Activated CD8-positive, alpha-beta T cell treated with anti-CD3 and anti-CD28 coated beads, Interleukin-2, amount 10 ng/mL, durations not matched to agents 7 days and 5 days (primary cell): ENCODE data around the gene CPNE5. TPM values are rescaled to one million over a fixed set of nuclear protein-coding genes. Genes with fewer than 3 reads are reported as not detected.
A peak's percentile ranks its signal among the peaks of the same experiment; 100 is the strongest.

ENCODE experiments used
- ATAC-seq: fragments of 150-1000 bp; cut with Tn5 transposase; one replicate; pipeline ENCODE4 v1.10.0; 2021; ENCODE audit warnings: moderate library complexity
- CTCF ChIA-PET: fragments of 350-600 bp; sonication (Branson Sonifier 250); formaldehyde crosslinking; loops from one replicate; lab custom pipeline; 2021; ENCODE audit warnings: antibody characterized with exemption; lab: Charles Lee
- POLR2A ChIA-PET: fragments of 350-600 bp; sonication (Branson Sonifier 250); formaldehyde crosslinking; loops from one replicate; lab custom pipeline; 2021; ENCODE audit warnings: antibody characterized with exemption; lab: Charles Lee
- DNase-seq: peaks from one replicate; pipeline ENCODE4 v3.0.0-alpha.2; 2020
- H3K27ac Mint-ChIP-seq: one replicate; pipeline ENCODE4 v1.8.0; 2021; ENCODE audit warnings: mild to moderate bottlenecking, mixed read lengths
- H3K27me3 Mint-ChIP-seq: one replicate; pipeline ENCODE4 v1.8.0; 2021; ENCODE audit warnings: low read depth, mixed read lengths
- H3K36me3 Mint-ChIP-seq: one replicate; pipeline ENCODE4 v1.8.0; 2021; ENCODE audit warnings: low read depth, mixed read lengths
- H3K4me1 Mint-ChIP-seq: one replicate; pipeline ENCODE4 v1.8.0; 2021; ENCODE audit warnings: low read depth, mixed read lengths
- H3K4me3 Mint-ChIP-seq: one replicate; pipeline ENCODE4 v1.8.0; 2021; ENCODE audit warnings: mild to moderate bottlenecking, mixed read lengths
- H3K9me3 Mint-ChIP-seq: one replicate; pipeline ENCODE4 v1.8.0; 2022; ENCODE audit warnings: mixed read lengths; ENCODE audit not compliant: insufficient read depth
- total RNA-seq, 2 experiments: library from RNA; stranded (reverse); gene quantifications; one replicate each; pipeline ENCODE4 v1.2.3, GENCODE V29; 2021

CPNE5 gene
- total RNA-seq, 2 experiments from 2014 or later: 1.4 to 1.7 TPM

DNA sequence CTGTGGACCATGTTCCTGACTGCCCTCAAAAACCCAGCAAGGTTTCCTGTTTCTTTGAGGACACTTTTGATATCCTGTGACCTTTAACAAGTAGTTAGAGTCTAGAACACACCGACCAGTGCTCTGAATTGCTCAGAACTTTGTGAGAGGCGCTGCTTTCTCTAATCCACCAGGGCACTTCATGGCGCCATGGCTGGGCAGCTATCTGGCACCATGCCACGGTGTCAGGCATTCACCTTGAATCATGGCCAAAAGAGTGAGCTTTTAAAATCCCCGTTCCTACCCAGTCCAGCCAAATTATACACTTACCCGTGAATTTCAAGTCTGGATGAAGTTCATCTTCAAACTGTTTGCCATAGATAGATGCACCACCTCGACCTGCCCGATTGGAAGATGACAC is 17.0 kb upstream of the CPNE5 start:
- H3K9me3 Mint-ChIP-seq: no peaks in the 10 kb centered on the region
- H3K36me3 Mint-ChIP-seq: peaks cover 60% of the 10 kb centered on the region
- DNase-seq: no peak
- H3K27ac Mint-ChIP-seq: no peak overlapping the region
- no peak for ATAC-seq
- CTCF ChIA-PET: interaction anchor here (1.5 to 1.7 kb wide), 4 partner anchors 74 to 162 kb away, joined by 3 to 7 read pairs (median 5); no protein-coding TSS in a partner anchor
- H3K4me3 Mint-ChIP-seq: no peak overlapping the region
- POLR2A ChIA-PET: no interaction called here
- H3K27me3 Mint-ChIP-seq: no peaks in the 10 kb centered on the region
- peaks cover 12% of the 10 kb centered on the region for H3K4me1 Mint-ChIP-seq

DNA sequence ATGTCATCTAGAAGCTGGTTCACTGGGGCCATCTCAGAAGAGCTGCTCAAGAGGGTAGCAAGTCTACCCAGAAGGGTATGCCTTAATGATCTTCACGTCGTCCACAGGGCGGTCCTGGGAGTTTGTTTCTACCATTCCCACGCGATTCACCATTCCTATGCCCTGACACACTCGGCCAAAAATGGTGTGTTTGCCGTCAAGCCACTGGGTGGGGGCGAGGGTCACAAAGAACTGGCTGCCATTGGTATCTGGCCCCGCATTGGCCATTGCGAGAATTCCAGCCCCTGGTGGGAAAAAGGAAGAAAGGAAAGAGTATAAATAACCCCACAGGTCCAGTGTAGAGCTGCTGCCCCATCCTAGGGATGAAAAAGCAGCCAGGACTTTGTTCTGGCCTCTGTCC is 16.5 kb upstream of the CPNE5 start:
- Mint-ChIP-seq H3K27ac (no peak overlapping the region), H3K36me3 (peaks cover 58% of the 10 kb centered on the region), H3K9me3 (no peaks in the 10 kb centered on the region), H3K4me1 (peaks cover 12% of the 10 kb centered on the region), H3K27me3 (no peaks in the 10 kb centered on the region), H3K4me3 (no peak overlapping the region)
- ChIA-PET CTCF (interaction anchor here (1.5 to 1.7 kb wide), 3 partner anchors 73 to 92 kb away, joined by 3 to 5 read pairs (median 5); no protein-coding TSS in a partner anchor), POLR2A (no interaction called here)
- DNase-seq: no peak
- no peak for ATAC-seq

DNA sequence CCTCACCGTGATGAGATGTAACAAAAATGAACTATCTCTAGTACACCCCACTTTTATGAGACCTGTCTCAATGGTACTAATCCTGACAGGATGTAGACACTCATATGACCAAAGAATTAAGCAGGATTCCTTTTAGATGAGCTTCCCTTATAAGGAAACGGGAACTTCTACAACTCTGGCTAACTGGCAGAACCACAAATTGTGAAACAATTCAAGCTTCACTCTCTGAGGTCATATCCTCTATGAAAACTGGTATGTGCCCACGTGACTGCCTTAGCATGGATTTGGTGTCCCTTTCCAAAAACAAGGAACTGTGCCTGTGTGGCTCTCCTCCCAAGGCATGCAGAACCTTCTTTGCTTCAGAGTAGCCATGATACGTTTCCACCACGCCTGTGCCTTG is 14.1 kb upstream of the CPNE5 start:
- peaks cover 52% of the 10 kb centered on the region for H3K36me3 Mint-ChIP-seq
- peak overlapping the region; percentile 3 for H3K27ac Mint-ChIP-seq
- no peak for ATAC-seq
- no peaks in the 10 kb centered on the region for H3K27me3 Mint-ChIP-seq
- POLR2A ChIA-PET: no interaction called here
- H3K9me3 Mint-ChIP-seq: no peaks in the 10 kb centered on the region
- no peak overlapping the region for H3K4me3 Mint-ChIP-seq
- no peak for DNase-seq
- CTCF ChIA-PET: interaction anchor here (1.1 to 8.1 kb wide), 10 partner anchors 11 to 165 kb away, joined by 3 to 129 read pairs (median 20); partner anchors contain the start of gene PPIL1
- H3K4me1 Mint-ChIP-seq: peaks cover 12% of the 10 kb centered on the region

DNA sequence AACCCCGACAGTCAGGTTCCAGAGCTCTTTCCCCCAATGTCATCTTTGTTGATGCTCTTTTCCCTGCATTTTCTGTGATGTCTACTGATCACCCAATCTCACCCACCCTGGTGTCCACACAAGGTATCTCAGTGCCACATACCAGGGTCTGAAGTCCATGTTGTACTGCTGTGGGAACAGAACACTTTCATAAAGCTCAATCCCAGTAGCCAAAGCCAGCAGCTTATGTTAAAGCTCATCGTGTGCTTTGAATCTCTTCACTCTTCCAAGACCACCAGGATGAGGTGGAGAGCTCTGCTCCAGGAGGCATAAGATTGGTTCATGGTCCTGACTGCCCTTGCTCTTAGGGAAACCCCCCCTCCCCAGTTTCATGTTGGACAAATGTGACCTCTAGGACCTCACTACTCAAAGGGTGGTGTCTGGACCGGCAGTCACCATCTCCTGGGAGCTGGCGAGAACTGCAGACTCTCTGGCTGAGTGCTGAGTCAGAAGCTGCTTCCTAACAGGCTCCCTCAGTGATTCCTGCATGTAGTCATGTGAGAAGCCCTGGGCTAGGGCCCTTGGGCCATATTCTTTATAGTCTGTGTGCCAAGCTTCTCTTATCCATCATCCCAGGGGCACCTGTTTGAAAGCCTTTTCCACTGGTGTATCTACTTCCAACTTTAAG is 13.4 kb upstream of the CPNE5 start:
- no peak overlapping the region for H3K4me3 Mint-ChIP-seq
- CTCF ChIA-PET: interaction anchor here (0.8 to 8.1 kb wide), 18 partner anchors 8 to 165 kb away, joined by 3 to 129 read pairs (median 5); partner anchors contain the start of gene PPIL1
- ATAC-seq (no peak), DNase-seq (no peak)
- no peak overlapping the region for H3K27ac Mint-ChIP-seq
- peaks cover 12% of the 10 kb centered on the region for H3K4me1 Mint-ChIP-seq
- H3K27me3 Mint-ChIP-seq: no peaks in the 10 kb centered on the region
- H3K9me3 Mint-ChIP-seq: no peaks in the 10 kb centered on the region
- peaks cover 51% of the 10 kb centered on the region for H3K36me3 Mint-ChIP-seq
- POLR2A ChIA-PET: interaction anchor here (0.7 kb wide), 1 partner anchor 166 kb away, joined by 3 read pairs; no protein-coding TSS in a partner anchor

DNA sequence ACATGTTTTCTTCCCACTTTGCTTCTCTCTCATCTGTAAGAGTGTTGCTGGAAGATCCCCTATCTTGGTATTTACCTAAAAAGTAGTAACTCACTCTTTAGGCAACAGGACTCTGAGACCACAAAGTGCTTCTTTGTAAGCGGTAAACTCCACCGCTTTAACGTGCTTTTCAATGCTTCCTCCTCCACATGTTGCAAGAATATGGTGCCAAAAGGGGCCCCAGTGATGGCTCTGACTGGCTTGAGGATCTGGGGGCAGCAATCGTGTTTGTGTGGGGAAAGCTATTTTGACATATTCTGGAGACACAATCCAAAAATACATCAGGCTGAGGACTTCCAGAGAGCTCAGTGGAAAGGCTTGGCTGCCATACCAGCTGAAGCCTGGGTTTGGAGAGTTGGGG is 12.4 kb upstream of the CPNE5 start:
- Mint-ChIP-seq H3K4me1 (peaks cover 9% of the 10 kb centered on the region), H3K36me3 (peaks cover 51% of the 10 kb centered on the region), H3K27me3 (no peaks in the 10 kb centered on the region), H3K9me3 (no peaks in the 10 kb centered on the region), H3K4me3 (no peak overlapping the region), H3K27ac (no peak overlapping the region)
- DNase-seq (no peak), ATAC-seq (no peak)
- POLR2A ChIA-PET: interaction anchor here (0.7 kb wide), 1 partner anchor 60 kb away, joined by 3 read pairs; no protein-coding TSS in a partner anchor
- CTCF ChIA-PET: interaction anchor here (0.7 to 8.1 kb wide), 31 partner anchors 9 to 166 kb away, joined by 3 to 129 read pairs (median 5); partner anchors contain the start of gene PPIL1

DNA sequence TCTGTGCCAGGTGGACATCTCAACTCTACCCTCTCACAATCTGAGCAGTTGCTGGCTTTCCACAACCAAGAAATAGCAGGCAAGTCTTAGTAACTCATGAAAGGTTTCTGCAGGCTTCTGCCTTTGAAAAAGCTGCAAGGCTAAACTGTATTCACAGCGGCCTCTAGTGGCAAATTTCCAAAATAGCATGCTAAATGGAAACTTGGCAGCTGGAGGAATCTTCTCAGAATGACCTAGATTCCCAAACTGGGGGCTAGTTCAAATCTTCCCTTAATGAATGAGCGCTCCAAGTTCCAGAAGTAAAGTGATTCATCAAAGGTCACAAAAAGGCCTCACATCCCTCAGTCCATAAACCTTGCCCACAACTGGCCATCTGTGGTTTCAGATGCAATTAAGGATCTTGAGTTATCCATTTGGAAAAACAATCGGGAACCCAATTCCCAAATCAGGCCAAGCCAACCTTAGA is 11.9 kb upstream of the CPNE5 start:
- ChIA-PET CTCF (interaction anchor here (0.7 to 8.1 kb wide), 29 partner anchors 9 to 167 kb away, joined by 3 to 129 read pairs (median 5); partner anchors contain the start of genes C6orf89 and PPIL1), POLR2A (interaction anchor here (0.7 kb wide), 1 partner anchor 59 kb away, joined by 3 read pairs; no protein-coding TSS in a partner anchor)
- H3K27me3 Mint-ChIP-seq: no peaks in the 10 kb centered on the region
- peaks cover 47% of the 10 kb centered on the region for H3K36me3 Mint-ChIP-seq
- H3K27ac Mint-ChIP-seq: no peak overlapping the region
- H3K4me1 Mint-ChIP-seq: peaks cover 5% of the 10 kb centered on the region
- no peak overlapping the region for H3K4me3 Mint-ChIP-seq
- ATAC-seq: no peak
- no peaks in the 10 kb centered on the region for H3K9me3 Mint-ChIP-seq
- peak; percentile 68 for DNase-seq

DNA sequence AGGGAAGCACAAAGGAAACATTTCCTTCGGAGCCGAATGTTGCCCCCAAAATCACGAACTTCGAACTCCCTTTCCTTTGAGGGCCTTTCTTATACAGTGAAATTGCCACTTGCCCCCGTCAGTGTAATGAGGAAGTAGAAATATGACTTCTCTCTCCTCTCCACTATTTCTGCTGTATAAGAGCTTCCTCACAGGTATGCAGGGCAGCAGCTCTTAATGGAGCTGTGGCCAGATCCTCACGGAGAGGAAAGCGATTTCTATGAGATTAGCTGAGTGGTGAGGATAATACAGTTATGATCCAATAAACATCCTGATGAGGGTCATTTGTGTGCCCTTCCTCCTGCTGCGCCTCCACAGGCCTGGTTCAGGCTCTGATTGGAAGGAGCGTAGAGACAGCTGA is 10.8 kb upstream of the CPNE5 start:
- CTCF ChIA-PET: interaction anchor here (1.2 to 8.1 kb wide), 15 partner anchors 9 to 235 kb away, joined by 3 to 129 read pairs (median 7); partner anchors contain the start of gene PPIL1

DNA sequence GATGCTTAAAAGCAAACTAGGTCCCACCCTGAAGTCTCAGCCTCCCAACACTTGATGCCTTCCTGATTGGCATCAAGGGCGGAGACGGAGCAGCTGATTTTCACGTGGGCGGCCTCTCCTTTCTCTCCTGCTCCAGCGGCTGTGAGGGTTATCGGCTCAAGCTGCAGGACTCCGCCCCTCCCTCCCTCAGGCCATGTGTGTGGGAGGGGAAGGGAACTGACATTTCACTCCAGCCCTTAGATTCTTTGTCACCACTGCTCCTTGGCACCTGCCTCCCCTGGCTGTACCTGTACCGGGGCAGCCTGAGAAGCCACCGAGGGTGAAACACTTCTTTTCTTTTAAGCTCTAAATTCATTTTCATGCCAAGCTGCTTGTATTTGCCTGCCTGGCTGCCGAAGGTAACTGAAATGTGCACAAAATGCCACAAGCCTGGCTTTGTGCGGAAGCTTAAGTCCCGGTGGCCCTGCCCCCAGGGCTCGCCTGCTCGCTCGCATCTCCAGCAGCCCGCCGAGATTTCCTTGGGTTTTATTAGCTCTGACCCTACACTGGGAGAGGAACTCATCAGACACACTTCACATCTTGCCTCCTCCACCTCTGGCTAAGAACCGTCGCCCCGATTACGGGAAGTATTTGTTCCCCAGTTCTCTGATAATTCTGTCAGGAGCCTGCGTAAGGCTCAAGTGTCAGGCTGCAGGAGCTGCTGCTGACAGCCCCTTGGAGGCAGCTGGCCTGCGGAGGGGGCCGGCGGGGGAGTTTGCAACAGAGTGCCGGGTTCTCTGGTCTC is 9.6 kb upstream of the CPNE5 start:
- H3K4me3 Mint-ChIP-seq: no peak overlapping the region
- H3K9me3 Mint-ChIP-seq: no peaks in the 10 kb centered on the region
- no peak for DNase-seq
- no peaks in the 10 kb centered on the region for H3K27me3 Mint-ChIP-seq
- peaks cover 31% of the 10 kb centered on the region for H3K36me3 Mint-ChIP-seq
- H3K4me1 Mint-ChIP-seq: peaks cover 4% of the 10 kb centered on the region
- POLR2A ChIA-PET: interaction anchor here (0.6 to 1.5 kb wide), 2 partner anchors 82 to 386 kb away, joined by 3 to 4 read pairs; no protein-coding TSS in a partner anchor
- CTCF ChIA-PET: interaction anchor here (0.8 to 8.1 kb wide), 18 partner anchors 8 to 234 kb away, joined by 3 to 129 read pairs (median 5); partner anchors contain the start of gene PPIL1
- no peak overlapping the region for H3K27ac Mint-ChIP-seq
- no peak for ATAC-seq

More for the DNA sequence above, 10.8 kb upstream of the CPNE5 start:
- peaks cover 37% of the 10 kb centered on the region for H3K36me3 Mint-ChIP-seq
- ATAC-seq (no peak), DNase-seq (no peak)
- no peaks in the 10 kb centered on the region for H3K9me3 Mint-ChIP-seq
- POLR2A ChIA-PET: no interaction called here
- peaks cover 4% of the 10 kb centered on the region for H3K4me1 Mint-ChIP-seq
- H3K27ac Mint-ChIP-seq: no peak overlapping the region
- H3K27me3 Mint-ChIP-seq: no peaks in the 10 kb centered on the region
- H3K4me3 Mint-ChIP-seq: no peak overlapping the region

DNA sequence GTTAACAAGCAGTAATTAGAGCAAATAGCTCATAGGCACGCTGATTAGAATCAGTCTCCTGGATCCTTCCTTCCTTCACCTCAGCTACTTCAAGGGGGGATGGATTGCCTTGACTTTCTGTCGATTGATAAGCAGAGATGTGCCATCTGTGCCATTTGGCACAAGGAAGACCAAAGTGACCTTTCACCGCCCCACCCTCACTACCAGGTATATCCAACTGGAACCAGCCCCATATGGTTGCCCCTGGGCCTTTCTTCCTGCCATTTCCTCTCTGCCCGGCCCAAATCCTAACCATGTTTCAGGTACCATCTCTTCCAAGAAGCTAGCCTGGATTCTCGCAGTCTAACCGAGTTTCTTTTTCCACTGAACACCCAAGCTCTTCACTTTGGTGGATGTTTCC is 8.7 kb upstream of the CPNE5 start:
- Mint-ChIP-seq H3K27ac (no peak overlapping the region), H3K36me3 (peaks cover 22% of the 10 kb centered on the region), H3K4me1 (no peaks in the 10 kb centered on the region), H3K27me3 (no peaks in the 10 kb centered on the region), H3K4me3 (no peak overlapping the region), H3K9me3 (no peaks in the 10 kb centered on the region)
- DNase-seq (no peak), ATAC-seq (no peak)
- ChIA-PET CTCF (interaction anchor here (1.3 to 8.1 kb wide), 6 partner anchors 13 to 80 kb away, joined by 3 to 129 read pairs (median 6); no protein-coding TSS in a partner anchor), POLR2A (no interaction called here)

DNA sequence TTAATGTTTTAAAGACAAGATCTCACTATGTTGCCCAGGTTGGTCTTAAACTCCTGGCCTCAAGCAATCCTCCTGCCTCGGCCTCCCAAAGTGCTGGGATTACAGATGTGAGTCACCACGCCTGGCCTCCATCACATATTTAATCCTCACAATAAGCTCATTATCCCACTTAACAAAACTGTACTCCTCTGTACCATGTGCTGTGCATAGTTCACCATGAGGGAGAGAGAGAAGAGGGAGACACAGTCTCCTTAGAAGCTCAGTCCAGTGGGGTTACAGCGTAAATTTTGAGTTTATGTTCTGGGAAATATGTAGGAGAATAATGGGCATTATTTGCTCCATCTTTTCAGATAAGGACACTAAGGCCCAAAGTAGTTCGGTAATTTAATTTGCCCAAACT is 7.9 kb upstream of the CPNE5 start:
- Mint-ChIP-seq H3K27me3 (no peaks in the 10 kb centered on the region), H3K9me3 (no peaks in the 10 kb centered on the region), H3K4me3 (no peak overlapping the region), H3K36me3 (peaks cover 17% of the 10 kb centered on the region), H3K4me1 (no peaks in the 10 kb centered on the region), H3K27ac (no peak overlapping the region)
- DNase-seq (no peak), ATAC-seq (no peak)
- ChIA-PET POLR2A (no interaction called here), CTCF (interaction anchor here (1.5 to 8.1 kb wide), 4 partner anchors 12 to 79 kb away, joined by 5 to 129 read pairs (median 38); no protein-coding TSS in a partner anchor)

DNA sequence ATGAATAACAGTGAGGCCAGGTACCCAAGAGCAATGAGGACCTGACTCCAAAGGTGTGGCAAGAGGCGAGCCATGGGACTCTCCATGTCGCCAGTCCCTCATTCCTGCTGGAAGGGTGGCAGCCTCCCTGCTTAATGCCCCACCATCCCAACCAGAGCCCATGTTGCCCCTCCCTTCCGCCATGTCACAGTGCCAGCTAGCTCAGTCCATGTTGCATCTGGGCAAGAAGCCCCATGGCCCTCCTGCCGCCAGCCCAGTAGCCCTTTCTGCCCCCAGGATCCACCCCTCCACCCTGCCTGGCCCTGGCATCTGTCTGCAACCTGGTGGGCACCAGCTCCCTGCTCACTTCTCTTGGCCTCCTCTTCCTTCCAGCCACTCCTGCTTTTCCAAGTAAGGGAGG is 6.0 kb upstream of the CPNE5 start:
- no peaks in the 10 kb centered on the region for H3K9me3 Mint-ChIP-seq
- ChIA-PET CTCF (interaction anchor here (1.1 kb wide), 1 partner anchor 79 kb away, joined by 4 read pairs; no protein-coding TSS in a partner anchor), POLR2A (no interaction called here)
- ATAC-seq (no peak), DNase-seq (no peak)
- peaks cover 9% of the 10 kb centered on the region for H3K27me3 Mint-ChIP-seq
- peaks cover 7% of the 10 kb centered on the region for H3K4me1 Mint-ChIP-seq
- H3K4me3 Mint-ChIP-seq: no peak overlapping the region
- H3K36me3 Mint-ChIP-seq: peaks cover 3% of the 10 kb centered on the region
- H3K27ac Mint-ChIP-seq: no peak overlapping the region
